BJ (cell line): Measurements from ENCODE around the gene EPM2A. TPM values are rescaled to one million over a fixed set of nuclear protein-coding genes. Genes with fewer than 3 reads are reported as not detected.

ENCODE experiments used
- CTCF ChIA-PET: fragments of 350-600 bp; formaldehyde crosslinking; extraction: SDS; loops from one replicate; lab custom pipeline; 2021; ENCODE audit warnings: antibody characterized with exemption, inconsistent platforms; lab: Yijun Ruan, JAX
- POLR2A ChIA-PET: fragments of 300-600 bp; sonication (Branson Sonifier 250); formaldehyde crosslinking; extraction: SDS; loops from one replicate; lab custom pipeline; 2021; ENCODE audit warnings: antibody characterized with exemption; lab: Charles Lee
- DNase-seq: peaks from one replicate; pipeline ENCODE4 v3.0.0-alpha.2; 2011; ENCODE audit warnings: low read depth
- H3K27me3 ChIP-seq: 2 replicates; pipeline ENCODE4 v1.6.0; 2011; ENCODE audit warnings: low read length; ENCODE audit not compliant: control insufficient read depth, insufficient read depth
- H3K36me3 ChIP-seq: 2 replicates; pipeline ENCODE4 v1.5.1; 2011; ENCODE audit warnings: low read length; ENCODE audit not compliant: control insufficient read depth, insufficient read depth
- H3K4me3 ChIP-seq: 2 replicates; pipeline ENCODE4 v1.5.1; 2011; ENCODE audit warnings: low read depth, mild to moderate bottlenecking, control low read depth, low read length
- CTCF ChIP-seq: IDR thresholded peaks from 2 replicates; pipeline ENCODE4 v1.5.1; 2011; ENCODE audit warnings: low read depth, mild to moderate bottlenecking, control low read depth, inconsistent platforms, low read length, moderate library complexity; ENCODE audit not compliant: insufficient read depth
- polyA plus RNA-seq: library from polyadenylated mRNA; depleted of rRNA; stranded (reverse); fragments of >200 nt; gene quantifications from 2 replicates; pipeline ENCODE4 v1.2.3, GENCODE V29; 2011

The EPM2A gene
- polyA plus RNA-seq, 1 experiment = 6.5 TPM

GRCh38 chr6:145631374-145631773, 103.9 kb downstream of the EPM2A start:
- CTCF ChIA-PET = no interaction called here
- no peak for TF ChIP-seq CTCF
- Histone ChIP-seq H3K36me3 (no peaks in the 10 kb centered on the region), H3K4me3 (no peak overlapping the region), H3K27me3 (no peaks in the 10 kb centered on the region)
- DNase-seq = no peak
- POLR2A ChIA-PET = no interaction called here

DNA sequence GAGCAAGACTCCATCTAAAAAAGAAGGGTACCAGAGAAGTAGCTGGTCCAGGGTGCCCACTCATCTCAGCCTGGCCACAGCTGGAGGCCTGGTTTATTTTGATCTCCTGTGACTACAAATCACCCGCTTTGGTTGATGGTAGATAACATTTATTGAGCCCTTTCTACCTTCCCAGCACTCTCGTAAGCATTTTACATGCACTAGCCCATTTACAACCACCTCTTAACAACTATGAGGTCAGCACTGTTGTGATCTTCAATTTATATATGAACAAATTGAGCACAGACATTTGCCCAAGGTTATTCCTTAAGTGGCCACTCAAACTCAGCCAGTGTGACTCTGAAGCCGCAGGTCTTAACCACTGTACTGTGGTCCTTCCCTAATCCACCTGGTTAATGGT, 104.7 kb downstream of the EPM2A start:
- no peak for DNase-seq
- TF ChIP-seq CTCF = no peak
- CTCF ChIA-PET = interaction anchor here (0.6 kb wide), 1 partner anchor 1508 kb away, joined by 3 read pairs; no protein-coding TSS in a partner anchor
- POLR2A ChIA-PET = no interaction called here
- no peaks in the 10 kb centered on the region for H3K36me3 ChIP-seq
- no peak overlapping the region for H3K4me3 ChIP-seq
- H3K27me3 ChIP-seq = no peaks in the 10 kb centered on the region

DNA sequence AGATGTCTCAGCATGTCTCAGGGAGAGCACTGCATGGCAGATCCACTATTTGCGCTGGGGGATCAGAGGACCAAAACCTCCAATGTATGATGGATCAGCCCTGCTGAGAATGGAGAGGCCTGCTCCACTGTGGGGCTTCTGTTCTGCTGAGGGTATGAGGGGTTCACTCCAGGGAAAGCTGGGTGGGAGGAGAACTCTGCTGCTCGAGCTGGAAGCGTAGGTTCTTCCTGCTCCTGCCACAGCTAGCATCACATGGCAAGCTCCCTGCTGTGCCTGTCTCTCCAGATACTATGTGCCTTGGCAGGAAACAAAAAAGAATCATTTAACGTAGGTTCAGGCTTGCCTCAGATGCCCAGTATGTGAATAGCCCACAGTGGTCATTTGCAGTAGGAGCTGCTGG, 105.8 kb downstream of the EPM2A start:
- ChIA-PET POLR2A (no interaction called here), CTCF (interaction anchor here (0.6 to 1.3 kb wide), 2 partner anchors 333 to 414 kb away, joined by 3 to 4 read pairs; no protein-coding TSS in a partner anchor)
- TF ChIP-seq CTCF = no peak
- DNase-seq = no peak
- no peak overlapping the region for H3K4me3 ChIP-seq
- no peaks in the 10 kb centered on the region for H3K27me3 ChIP-seq
- no peaks in the 10 kb centered on the region for H3K36me3 ChIP-seq

- no peak for DNase-seq
- Histone ChIP-seq H3K36me3 (no peaks in the 10 kb centered on the region), H3K27me3 (no peaks in the 10 kb centered on the region), H3K4me3 (no peak overlapping the region)
- POLR2A ChIA-PET = interaction anchor here (0.6 kb wide), 1 partner anchor 731 kb away, joined by 3 read pairs; no protein-coding TSS in a partner anchor
- no peak for TF ChIP-seq CTCF
- CTCF ChIA-PET = no interaction called here
Observed at GRCh38 chr6:145627451-145627850, 107.9 kb downstream of the EPM2A start.

DNA sequence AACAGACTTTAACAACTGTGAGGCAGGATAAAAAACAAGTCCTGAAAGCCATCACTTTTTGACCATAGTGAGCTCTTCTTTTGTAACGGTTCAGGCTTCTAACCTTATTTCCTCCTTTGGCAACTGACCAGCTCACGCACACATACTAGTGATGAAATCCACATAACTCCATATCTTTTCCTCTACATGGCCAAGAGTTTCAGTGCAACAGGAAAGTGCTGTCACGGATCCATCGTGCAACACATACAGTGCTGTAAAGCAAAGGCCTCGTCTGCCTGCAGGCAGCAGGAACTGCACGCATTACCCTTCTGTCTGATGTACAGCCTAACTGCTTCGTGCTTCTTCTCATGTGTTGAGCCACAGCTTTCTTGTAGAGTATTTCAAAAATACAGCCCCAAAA, 108.5 kb downstream of the EPM2A start:
- DNase-seq = peak; percentile 11
- TF ChIP-seq CTCF = no peak
- POLR2A ChIA-PET = interaction anchor here (0.6 kb wide), 1 partner anchor 731 kb away, joined by 3 read pairs; no protein-coding TSS in a partner anchor
- no peak overlapping the region for H3K4me3 ChIP-seq
- CTCF ChIA-PET = no interaction called here
- no peaks in the 10 kb centered on the region for H3K36me3 ChIP-seq
- no peaks in the 10 kb centered on the region for H3K27me3 ChIP-seq
